GM12891 (cell line): ENCODE results near the gene FIZ1. TPM values are rescaled to one million over a fixed set of nuclear protein-coding genes. Genes with fewer than 3 reads are reported as not detected.

Experiments
- DNase-seq: peaks from one replicate; pipeline ENCODE4 v3.0.0; 2011; ENCODE audit warnings: low spot score; ENCODE audit not compliant: insufficient read length
- FAIRE-seq: peaks from 2 replicates; lab custom pipeline; 2011; peaks lifted over from hg19 to GRCh38; lab: Jason Lieb, UNC
- PAX5 ChIP-seq: IDR thresholded peaks from 2 replicates; pipeline ENCODE4 v1.6.1; 2011; ENCODE audit warnings: low read length, moderate library complexity, mild to moderate bottlenecking; ENCODE audit not compliant: insufficient read depth, severe bottlenecking
- POLR2A ChIP-seq: IDR thresholded peaks from 2 replicates; pipeline ENCODE4 v1.6.1; 2011; ENCODE audit warnings: low read depth, low read length, control low read depth
- POLR2AphosphoS5 ChIP-seq: IDR thresholded peaks from 2 replicates; pipeline ENCODE4 v1.6.1; 2011; ENCODE audit warnings: low read depth, low read length, control low read depth
- POU2F2 ChIP-seq: IDR thresholded peaks from 2 replicates; pipeline ENCODE4 v1.6.1; 2011; ENCODE audit warnings: low read depth, mild to moderate bottlenecking, control low read depth, low read length, moderate library complexity
- SPI1 ChIP-seq: IDR thresholded peaks from 2 replicates; pipeline ENCODE4 v1.6.1; 2011; ENCODE audit warnings: low read depth, low read length, control low read depth
- TAF1 ChIP-seq: IDR thresholded peaks from 2 replicates; pipeline ENCODE4 v1.6.1; 2011; ENCODE audit warnings: low read depth, low read length, control low read depth
- polyA plus RNA-seq: library from polyadenylated mRNA; unstranded; fragments of >200 nt; gene quantifications from one replicate; pipeline ENCODE4 v1.2.1, GENCODE V29; 2012; ENCODE audit warnings: low read depth, missing spikeins, inconsistent platforms; ENCODE audit not compliant: missing spikeins

FIZ1 gene, protein sequence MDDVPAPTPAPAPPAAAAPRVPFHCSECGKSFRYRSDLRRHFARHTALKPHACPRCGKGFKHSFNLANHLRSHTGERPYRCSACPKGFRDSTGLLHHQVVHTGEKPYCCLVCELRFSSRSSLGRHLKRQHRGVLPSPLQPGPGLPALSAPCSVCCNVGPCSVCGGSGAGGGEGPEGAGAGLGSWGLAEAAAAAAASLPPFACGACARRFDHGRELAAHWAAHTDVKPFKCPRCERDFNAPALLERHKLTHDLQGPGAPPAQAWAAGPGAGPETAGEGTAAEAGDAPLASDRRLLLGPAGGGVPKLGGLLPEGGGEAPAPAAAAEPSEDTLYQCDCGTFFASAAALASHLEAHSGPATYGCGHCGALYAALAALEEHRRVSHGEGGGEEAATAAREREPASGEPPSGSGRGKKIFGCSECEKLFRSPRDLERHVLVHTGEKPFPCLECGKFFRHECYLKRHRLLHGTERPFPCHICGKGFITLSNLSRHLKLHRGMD
- 6.5 TPM for polyA plus RNA-seq

DNA sequence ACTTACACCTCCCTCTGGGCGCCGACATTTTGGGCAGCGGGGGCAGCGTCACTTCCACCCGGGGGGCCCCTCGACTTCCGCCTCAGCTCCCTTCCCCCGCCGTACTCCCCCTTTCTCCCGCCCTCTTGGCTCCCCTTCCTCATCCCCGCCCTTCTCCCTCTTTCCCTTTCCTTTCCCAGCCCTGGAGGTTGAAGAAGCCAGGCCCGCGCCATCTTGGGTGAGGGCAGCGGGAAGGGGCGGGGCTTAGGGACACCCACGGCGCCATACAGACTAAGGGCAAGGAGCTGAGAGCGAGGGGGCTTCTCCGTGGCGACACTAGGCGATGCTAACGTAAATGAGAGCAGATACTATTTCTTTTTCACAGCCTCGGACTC is at the start of gene FIZ1:
Gene FIZ1, minus strand, starts transcription at position 50 of the 374 bp plus-strand sequence. CDS start 1,652 bp downstream, outside the sequence.
- TF ChIP-seq POU2F2 (peak; percentile 8; the same call in 1 of the 2 replicates), POLR2A (no peak), SPI1 (peak; percentile 33; the same call in 1 of the 2 replicates)
- FAIRE-seq, result no peak
- DNase-seq, result peak; percentile 81

DNA sequence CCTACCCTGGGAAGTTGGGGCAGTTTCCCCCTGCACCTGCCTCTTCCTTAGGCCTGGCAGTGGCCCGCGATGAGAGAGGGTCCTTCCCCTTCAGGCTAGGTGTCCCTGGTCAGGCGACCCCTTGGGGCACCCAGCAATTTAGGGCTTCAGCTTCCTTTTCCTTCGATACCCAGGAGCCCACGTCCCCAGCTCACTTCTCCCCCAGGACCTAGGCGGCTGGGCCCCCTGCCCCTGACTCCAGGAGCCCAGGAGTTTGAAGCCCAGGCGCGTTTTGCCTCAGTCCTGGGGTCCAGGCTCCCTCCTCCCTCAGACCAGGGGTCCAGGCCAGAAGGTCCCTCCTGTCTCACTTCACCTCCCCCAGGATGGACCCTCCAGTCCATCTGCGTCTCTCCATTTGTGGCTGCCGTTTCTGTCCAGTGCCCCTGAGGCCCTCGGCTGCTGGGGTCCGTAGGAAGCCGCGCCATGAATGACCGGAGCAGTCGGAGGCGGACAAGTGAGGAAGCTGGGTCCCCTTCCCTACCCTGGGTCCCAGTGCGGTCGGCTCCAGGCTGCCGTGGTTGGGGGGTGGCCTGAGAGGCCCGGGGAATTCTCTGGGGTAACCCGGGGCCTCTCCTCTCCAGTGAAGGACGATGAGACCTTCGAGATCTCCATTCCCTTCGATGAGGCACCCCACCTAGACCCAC is 49.4 kb upstream of the FIZ1 start:
- DNase-seq, result no peak
- FAIRE-seq, result no peak
- TF ChIP-seq PAX5, result no peak
- no peak for TF ChIP-seq POLR2AphosphoS5
- TF ChIP-seq TAF1, result no peak
- TF ChIP-seq POLR2A, result no peak
- TF ChIP-seq POU2F2, result no peak
- TF ChIP-seq SPI1, result no peak

DNA sequence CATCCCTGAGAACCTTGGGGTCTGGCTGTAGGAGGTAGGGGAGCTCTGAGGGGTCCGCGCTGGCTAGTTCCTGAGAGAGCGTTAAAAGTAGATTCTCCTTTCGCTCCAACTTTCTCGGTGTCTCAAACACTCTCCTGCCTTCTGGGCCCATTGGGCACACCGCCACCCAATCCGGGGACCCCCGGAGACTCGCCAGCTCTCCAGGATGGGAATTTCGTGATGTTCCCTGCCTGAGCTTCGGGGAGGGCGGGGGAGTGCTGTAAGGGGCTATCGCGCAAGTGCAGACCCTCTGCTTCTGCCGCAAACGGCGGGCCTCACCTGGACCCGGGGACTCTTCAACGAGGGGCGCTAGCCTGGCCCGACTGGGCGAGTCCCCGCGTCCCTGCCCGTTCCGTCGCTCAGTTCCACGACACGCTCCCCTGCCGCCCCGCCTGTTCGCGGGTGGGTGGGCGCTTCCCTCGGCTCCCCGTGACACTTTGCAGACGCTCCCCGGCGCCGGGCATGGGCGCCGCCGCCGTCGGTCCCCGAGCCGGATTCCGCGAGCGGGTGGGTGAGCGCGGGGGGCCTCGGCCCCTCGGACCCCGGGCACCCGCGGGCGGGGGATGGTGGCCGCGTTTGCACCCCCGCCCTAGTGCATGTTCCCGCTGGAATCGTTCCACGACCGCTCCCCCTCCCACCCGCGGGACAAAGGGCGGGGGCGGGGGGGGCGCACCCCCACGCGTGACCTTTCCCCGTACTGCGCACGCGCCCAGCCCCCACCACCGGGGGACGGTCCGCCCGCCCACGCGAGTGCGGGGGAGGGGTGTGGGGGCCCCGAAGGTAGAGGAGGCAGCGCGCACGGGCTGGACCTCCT is 48.6 kb upstream of the FIZ1 start, which contains the start of gene CCDC106:
Gene CCDC106, plus strand, starts transcription at position 481 of the 853 bp plus-strand sequence. CDS start 835 bp downstream, outside the sequence.
- TF ChIP-seq PAX5 (peak; percentile 4), POLR2A (no peak), TAF1 (no peak), SPI1 (no peak), POU2F2 (peak; percentile 24; the same call in 1 of the 2 replicates)
- DNase-seq (no peak), FAIRE-seq (peak; percentile 91)

DNA sequence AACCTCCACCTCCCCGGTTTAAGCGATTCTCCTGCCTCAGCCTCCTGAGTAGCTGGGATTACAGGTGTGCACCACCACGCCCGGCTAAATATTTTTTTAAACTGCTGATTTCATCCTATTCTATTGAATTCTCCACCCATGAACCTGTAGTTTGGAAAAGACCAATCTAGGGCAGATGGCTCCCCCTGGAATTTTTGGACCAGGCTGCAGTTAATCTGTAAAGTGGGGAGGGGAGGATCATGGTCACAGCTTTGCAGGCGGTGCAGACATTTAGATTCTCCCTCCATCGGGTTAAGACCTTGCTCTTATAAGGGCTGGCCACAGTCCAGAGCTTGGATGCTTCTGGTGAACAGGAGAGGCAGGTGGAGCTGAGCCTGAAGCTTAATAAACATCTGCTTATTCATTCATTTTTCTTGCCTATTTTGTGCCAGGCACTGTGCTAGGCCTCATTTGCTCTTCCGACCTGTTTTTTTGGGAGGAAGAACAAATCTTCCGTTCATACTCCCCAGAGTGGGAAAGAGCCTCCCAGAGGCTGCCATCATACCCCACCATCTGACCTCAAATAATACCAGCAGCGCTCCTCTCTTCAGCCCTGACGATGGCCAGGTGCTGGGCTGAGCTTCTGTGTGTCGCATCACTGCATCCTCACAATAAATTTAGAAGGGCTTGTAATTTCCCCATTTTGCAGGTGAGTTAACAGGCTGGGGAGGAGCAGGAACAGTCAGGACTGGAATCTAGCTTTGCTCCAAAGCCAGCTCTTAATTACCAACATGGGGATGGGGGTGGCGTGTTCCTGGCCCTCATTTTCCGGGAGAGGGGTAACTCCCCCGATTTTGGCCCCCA is 47.8 kb upstream of the FIZ1 start:
- FAIRE-seq (peak; percentile 41), DNase-seq (no peak)
- TF ChIP-seq TAF1, result no peak
- no peak for TF ChIP-seq PAX5
- no peak; the same call in 1 of the 2 replicates for TF ChIP-seq POLR2A
- TF ChIP-seq POU2F2, result no peak
- TF ChIP-seq SPI1, result no peak
- no peak; the same call in 1 of the 2 replicates for TF ChIP-seq POLR2AphosphoS5

DNA sequence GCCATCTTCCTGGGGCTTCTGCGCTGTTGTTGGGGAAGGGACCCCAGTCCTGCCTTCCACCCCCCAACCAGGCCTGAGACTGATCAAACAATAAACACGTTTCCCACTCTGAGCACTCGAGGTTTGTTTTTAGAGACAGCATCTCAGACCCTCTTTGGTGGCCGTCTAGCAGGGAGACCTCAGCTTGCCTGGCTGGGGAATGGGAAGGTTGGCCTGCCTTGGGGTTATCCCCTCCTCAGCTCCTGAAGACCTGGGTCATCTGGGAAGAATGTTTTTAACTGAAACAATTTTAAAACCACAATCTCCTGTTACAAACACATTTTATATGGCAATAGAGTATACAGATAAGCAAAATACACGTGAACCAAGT is 46.2 kb upstream of the FIZ1 start:
- FAIRE-seq (no peak), DNase-seq (no peak)
- TF ChIP-seq TAF1 (no peak), PAX5 (no peak), POLR2AphosphoS5 (no peak), POLR2A (no peak), SPI1 (no peak), POU2F2 (no peak)

DNA sequence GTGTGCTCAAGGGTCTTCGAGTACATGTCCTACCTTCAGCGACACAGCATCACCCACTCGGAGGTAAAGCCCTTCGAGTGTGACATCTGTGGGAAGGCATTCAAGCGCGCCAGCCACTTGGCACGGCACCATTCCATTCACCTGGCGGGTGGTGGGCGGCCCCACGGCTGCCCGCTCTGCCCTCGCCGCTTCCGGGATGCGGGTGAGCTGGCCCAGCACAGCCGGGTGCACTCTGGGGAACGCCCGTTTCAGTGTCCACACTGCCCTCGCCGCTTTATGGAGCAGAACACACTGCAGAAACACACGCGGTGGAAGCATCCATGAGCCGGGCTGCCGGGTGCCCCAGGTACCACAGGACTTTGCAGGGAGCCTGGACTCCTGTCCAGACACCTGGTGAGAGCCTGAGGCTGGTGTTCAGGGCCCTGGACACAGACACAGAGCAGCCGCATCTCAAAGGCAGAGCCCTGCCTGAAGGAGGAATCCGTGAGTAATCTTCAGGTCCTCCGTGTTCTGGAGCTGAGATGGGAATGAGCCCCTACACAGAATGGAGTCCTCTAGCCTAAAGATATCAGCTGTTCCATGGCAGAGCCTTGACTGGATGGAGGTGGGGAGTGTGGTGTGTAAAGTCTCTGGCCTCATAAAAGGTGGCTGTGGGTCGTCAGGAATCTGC is 45.7 kb upstream of the FIZ1 start:
- FAIRE-seq (no peak), DNase-seq (no peak)
- TF ChIP-seq POLR2A, result no peak
- no peak for TF ChIP-seq SPI1

DNA sequence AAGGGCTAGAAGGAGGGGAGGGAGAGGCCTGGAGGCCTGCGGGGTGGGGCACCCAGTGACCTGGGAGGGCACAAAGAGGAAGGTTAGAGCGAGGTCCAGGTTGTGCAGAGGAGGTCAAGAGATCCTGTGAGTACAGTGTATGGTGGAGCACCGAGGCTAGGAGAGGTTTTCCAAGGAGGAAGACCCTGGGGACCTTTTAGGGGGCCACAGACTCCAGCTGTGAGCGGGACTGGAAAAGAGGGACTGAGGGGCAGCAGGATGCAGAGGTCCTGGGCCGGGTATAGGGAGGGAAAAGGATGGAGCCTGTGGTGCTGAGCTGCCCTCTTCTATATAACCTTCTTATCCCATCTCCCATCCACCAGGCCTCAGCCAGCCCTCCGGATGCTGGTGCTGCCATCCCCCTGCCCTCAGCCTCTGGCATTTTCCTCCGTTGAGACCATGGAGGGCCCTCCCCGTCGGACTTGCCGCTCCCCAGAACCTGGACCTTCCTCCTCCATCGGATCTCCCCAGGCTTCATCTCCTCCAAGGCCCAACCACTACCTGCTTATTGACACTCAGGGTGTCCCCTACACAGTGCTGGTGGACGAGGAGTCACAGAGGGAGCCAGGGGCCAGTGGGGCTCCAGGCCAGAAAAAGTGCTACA is 45.0 kb upstream of the FIZ1 start:
- no peak for FAIRE-seq
- DNase-seq, result no peak
- TF ChIP-seq POLR2A (no peak), TAF1 (no peak), SPI1 (no peak), POLR2AphosphoS5 (no peak), PAX5 (no peak), POU2F2 (no peak)

DNA sequence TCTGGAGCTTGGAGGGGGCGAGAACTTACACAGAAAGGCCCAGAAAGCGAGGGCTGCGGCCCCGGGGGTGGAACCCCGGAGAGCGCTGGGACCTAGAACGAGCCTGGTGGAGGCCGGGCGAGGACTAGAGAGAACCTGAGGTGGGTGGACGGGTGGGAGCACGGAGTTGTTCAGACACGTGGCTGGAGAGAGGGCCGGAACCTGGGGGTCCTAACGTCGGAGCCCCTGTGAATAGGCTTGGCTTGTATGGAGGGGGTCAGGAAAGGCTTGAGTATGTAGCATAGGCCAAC is 44.5 kb upstream of the FIZ1 start:
- TF ChIP-seq PAX5 (no peak), POLR2AphosphoS5 (no peak; the same call in 1 of the 2 replicates), TAF1 (no peak)
- DNase-seq (no peak), FAIRE-seq (no peak)
